IPS DF 6.9 (cell line): Measurements from ENCODE around the gene TBCC.
A peak's percentile ranks its signal among the peaks of the same experiment; 100 is the strongest.
"Not testable (repeated sequence)": the region's sequence is repeated elsewhere in the genome, so short reads cannot be mapped to it uniquely, and the experiment has no call there.

Experiments used
- DNase-seq: peaks from one replicate; pipeline ENCODE4 v3.0.0-alpha.2; 2013; ENCODE audit warnings: low read depth, low spot score
- H3K27ac ChIP-seq: one replicate; pipeline ENCODE4 v1.5.1; 2013; ENCODE audit warnings: low read length, control low read depth
- H3K27me3 ChIP-seq: 2 replicates; pipeline ENCODE4 v1.6.1; 2013; ENCODE audit warnings: mild to moderate bottlenecking, low read length; ENCODE audit not compliant: control insufficient read depth, insufficient read depth
- H3K36me3 ChIP-seq: 2 replicates; pipeline ENCODE4 v1.6.1; 2013; ENCODE audit warnings: low read length; ENCODE audit not compliant: control insufficient read depth, insufficient read depth
- H3K4me1 ChIP-seq: 2 replicates; pipeline ENCODE4 v1.6.1; 2013; ENCODE audit warnings: low read length; ENCODE audit not compliant: control insufficient read depth, insufficient read depth
- H3K4me3 ChIP-seq: 2 replicates; pipeline ENCODE4 v1.5.1; 2013; ENCODE audit warnings: mild to moderate bottlenecking, low read length
- H3K9me3 ChIP-seq: 2 replicates; pipeline ENCODE4 v1.6.1; 2013; ENCODE audit warnings: low read length, inconsistent platforms; ENCODE audit not compliant: control insufficient read depth, insufficient read depth
- WGBS: extraction: QIAGEN DNeasy Blood & Tissue Kit; methylation state at CpG from one replicate; pipeline ENCODE4 v1.1.7; 2013; ENCODE audit warnings: mixed read lengths, missing lambda C conversion rate; ENCODE audit not compliant: insufficient read length, insufficient coverage; 5-methylcytosine and 5-hydroxymethylcytosine counted together

Gene TBCC

DNA sequence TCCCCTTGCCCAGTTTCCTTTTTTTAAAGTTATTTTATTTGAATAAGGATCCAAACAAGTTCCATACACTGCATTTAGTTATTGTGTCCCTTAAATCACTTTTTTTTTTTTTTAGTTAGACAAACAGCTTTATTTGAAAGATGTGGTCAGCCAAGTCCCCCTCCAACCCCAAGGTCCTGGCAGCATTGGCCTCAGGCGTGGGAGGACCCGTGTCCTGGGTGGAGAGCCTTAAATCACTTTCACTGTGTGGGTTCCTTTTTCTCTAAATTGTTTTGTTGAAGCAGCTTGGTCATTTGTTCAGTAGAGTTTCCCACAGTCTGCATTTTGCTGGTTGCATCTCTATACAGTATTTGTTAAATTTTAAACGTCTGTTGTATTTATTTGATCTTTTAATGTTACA is 5.2 kb upstream of the TBCC start:
- Histone ChIP-seq H3K4me3 (no peak overlapping the region), H3K36me3 (no peaks in the 10 kb centered on the region)
- no CpG with 5 or more reads among the region's 3 CpGs for whole genome bisulfite sequencing

DNA sequence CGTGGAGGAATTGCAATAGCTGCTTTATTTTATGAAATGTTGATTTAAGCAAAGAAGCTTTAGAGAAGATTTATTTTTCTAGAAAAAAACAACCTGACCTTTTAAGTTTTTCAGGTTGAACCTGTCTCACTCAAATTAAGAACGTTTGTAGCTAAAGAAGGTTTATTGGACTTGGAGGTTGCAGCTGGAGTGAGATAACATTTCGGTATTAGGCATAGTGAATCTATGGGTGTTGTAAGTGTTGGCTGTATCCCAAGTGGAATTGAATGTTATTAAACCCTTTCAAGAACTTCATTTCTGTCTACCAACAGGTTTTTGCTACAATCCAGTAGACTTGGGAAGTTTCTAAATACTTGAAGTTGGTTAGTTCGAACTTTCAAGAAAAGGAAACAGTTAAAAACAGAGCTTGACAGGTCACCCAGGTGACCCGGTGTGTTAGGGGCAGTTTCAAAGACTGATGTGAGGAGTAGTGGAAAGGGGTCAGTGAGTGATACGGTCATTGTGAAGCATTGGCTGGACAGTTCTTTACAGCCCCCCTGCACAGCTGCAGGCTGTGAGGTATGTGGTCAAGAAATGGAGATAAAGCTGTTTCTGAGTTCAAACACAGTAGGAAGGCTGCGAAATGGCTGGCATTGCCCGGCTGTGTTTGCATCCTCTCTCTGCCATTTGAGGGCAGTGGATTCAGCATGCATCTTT is 2.4 kb upstream of the TBCC start:
- DNase-seq: no peak
- Histone ChIP-seq H3K27ac (no peak overlapping the region), H3K36me3 (no peaks in the 10 kb centered on the region), H3K27me3 (no peaks in the 10 kb centered on the region), H3K4me3 (no peak overlapping the region), H3K4me1 (no peaks in the 10 kb centered on the region), H3K9me3 (no peaks in the 10 kb centered on the region)
- WGBS: no CpG with 5 or more reads among the region's 8 CpGs

More for the DNA sequence above, 5.2 kb upstream of the TBCC start:
- Histone ChIP-seq H3K27me3 (no peaks in the 10 kb centered on the region), H3K4me1 (no peaks in the 10 kb centered on the region), H3K27ac (no peak overlapping the region), H3K9me3 (no peaks in the 10 kb centered on the region)
- no peak for DNase-seq

DNA sequence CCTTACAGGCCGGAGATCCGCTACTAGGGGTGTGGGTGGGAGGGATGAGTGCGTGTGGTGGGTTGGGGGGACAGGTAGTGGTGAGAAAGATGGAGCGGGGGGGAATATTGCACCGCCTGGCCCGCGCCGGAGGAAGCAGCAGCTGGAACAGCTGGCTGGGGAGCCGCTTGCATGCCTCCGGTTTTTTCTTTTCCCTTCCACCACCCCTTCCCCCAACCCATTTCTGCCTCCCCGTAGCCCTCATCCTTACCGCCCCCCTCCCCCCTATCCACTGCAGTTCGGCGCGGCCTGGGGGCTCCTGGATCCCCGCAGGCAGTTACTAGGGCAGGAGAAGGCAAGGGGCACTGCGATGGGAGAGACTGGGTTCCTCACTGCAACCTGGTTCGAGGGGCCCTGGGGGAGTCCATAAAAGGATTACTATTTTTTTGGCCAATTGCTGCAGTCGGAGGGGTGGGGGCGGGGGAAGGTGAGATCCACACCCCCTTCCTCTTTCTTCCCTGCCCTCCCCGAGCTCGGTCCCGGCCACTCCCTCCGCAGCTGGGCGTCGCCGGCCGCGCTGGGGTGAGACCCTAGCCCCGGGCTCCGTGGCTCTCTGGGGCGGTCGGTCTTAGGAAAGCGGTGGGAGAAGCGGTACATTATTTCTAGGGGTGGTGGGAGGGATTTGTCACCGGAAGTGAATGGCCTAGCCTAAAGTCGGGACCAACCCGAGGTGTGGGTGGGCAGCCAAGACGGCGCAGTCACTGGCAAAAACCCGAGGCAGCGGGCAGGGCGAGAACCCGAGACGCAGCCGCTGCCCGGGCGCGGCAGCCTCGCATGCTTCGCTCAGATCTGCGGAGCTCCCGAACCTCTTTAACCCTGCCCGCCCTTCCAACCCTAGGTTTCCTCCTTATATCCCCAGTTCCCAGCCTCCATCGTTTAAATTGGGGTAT is 824 bp upstream of the TBCC start:
- no peaks in the 10 kb centered on the region for H3K36me3 ChIP-seq
- H3K27ac ChIP-seq: peak overlapping the region; percentile 31
- H3K4me3 ChIP-seq: peak overlapping the region; percentile 78; the same call in 1 of the 2 replicates
- peak; percentile 78 for DNase-seq
- no peaks in the 10 kb centered on the region for H3K27me3 ChIP-seq
- WGBS: no CpG with 5 or more reads among the region's 55 CpGs
- H3K9me3 ChIP-seq: no peaks in the 10 kb centered on the region
- H3K4me1 ChIP-seq: no peaks in the 10 kb centered on the region

DNA sequence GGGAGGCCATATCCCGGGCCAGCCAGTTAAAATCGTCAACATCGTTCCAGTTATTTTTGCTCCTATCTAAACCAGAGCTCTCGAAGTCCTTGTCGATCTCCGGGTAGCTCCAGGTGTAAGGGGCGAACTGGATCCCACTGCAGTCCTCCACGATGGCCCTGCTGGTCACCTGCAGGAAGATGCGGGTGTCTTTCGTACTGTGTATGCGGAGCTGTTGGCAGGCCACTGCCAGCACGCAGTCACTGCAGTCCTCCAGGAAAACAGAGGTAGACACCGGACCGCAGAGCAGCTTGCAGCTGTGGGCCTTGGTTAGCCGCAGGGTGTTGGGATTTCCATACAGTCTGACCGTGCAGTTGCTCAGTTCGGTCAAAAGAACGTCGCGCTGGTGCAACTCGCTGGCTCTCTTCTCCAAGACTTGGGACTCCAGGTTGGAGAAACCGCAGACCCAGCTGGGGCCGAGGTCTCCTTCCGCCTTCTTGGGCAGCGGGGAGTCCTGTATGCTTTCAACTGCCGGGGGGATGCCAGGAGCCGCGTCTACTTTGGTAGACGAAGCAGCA is 742 bp downstream of the TBCC start:
- H3K4me1 ChIP-seq: no peaks in the 10 kb centered on the region
- H3K27me3 ChIP-seq: no peaks in the 10 kb centered on the region
- WGBS: no CpG with 5 or more reads among the region's 29 CpGs
- no peak for DNase-seq
- no peaks in the 10 kb centered on the region for H3K36me3 ChIP-seq
- no peak overlapping the region for H3K27ac ChIP-seq
- H3K4me3 ChIP-seq: peak overlapping the region; percentile 76
- H3K9me3 ChIP-seq: no peaks in the 10 kb centered on the region

DNA sequence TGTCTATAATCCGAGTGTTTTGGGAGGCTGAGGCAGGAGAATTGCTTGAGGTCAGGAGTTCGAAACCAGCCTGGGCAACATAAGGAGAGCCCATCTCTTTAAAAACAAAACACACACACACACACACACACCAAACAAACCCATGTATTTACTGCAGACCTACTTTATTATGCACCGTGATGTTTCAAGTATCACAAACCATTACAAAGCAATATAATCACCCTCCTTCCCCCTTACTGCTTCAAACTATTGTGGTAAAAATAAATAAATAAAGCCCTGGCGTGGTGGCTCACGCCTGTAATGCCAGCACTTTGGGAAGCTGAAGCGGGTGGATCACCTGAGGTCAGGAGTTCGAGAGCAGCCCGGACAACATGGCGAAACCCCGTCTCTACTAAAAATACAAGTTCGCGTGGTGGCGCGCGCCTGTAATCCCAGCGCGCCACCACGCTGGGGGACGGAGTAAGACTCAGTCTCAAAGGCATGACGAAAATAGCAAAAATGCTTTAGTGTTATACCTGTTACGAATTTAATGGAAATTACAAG is 1.5 kb downstream of the TBCC start:
- WGBS: no CpG with 5 or more reads among the region's 21 CpGs
- no peaks in the 10 kb centered on the region for H3K36me3 ChIP-seq
- no peaks in the 10 kb centered on the region for H3K4me1 ChIP-seq
- no peaks in the 10 kb centered on the region for H3K9me3 ChIP-seq
- H3K27me3 ChIP-seq: no peaks in the 10 kb centered on the region
- H3K27ac ChIP-seq: no peak overlapping the region
- H3K4me3 ChIP-seq: peak overlapping the region; percentile 76; the same call in 1 of the 2 replicates
- DNase-seq: no peak

DNA sequence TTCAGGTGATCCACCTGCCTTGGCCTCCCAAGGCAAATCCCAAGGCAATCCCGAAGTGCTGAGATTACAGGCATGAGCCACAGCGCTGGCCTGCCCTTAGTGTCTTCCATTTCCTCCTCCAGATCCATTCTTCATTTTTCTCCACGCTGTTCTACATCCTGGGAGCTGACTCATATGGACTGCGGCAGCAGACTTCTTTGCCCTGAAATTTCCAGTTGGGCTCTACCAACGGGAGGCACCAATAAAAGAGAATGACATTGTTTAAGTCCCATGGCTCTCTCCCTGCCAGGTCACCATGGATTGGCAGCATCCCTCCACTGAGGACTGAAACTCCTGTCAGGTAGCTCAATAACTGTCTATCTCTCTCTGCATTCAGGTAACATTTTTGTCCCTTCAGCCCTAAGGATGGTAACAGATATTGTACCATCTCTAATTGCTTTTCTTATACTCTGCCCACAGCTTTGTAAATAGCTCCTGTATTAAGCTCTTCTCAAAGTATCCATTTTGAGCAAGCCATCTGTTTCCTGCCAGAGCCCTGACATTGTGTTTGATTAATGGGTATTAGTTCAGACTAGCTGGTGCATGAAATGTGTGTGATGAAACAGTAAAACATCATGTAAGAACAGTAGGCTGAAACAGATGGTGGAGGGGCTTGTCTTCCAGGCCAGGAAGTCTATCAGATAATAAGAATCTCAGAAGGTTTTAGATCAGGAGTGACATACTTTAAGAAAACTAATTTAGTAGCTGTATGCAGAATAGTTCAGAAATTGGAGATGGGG is 3.6 kb downstream of the TBCC start:
- H3K4me3 ChIP-seq: no peak overlapping the region
- DNase-seq: no peak

DNA sequence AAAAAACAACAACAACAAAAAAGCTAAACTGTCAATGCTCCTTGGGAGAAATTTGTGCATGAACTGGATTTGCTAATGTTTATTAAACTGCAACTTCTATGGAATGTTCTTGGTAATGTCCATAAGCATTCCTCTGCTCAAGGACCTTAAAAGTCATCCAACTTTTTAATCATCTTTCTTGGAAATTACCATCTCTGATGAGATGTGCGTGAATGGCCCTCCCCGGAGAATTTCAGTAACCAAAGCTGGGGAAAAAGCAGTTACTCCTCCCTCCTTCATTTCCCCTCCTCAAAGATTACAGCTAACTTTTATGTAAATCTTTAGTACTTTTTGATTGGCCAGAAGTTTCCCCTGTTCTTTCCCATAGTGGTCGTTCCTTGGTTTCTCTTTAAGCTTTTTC is 5.2 kb downstream of the TBCC start:
- Histone ChIP-seq H3K4me1 (no peaks in the 10 kb centered on the region), H3K36me3 (no peaks in the 10 kb centered on the region), H3K27me3 (no peaks in the 10 kb centered on the region), H3K27ac (no peak overlapping the region), H3K9me3 (no peaks in the 10 kb centered on the region), H3K4me3 (no peak overlapping the region)
- DNase-seq: no peak
- WGBS: no CpG with 5 or more reads among the region's 3 CpGs

More for the DNA sequence above, 3.6 kb downstream of the TBCC start:
- H3K27ac ChIP-seq: no peak overlapping the region
- H3K36me3 ChIP-seq: no peaks in the 10 kb centered on the region
- WGBS: no CpG with 5 or more reads among the region's 5 CpGs
- no peaks in the 10 kb centered on the region for H3K27me3 ChIP-seq
- no peaks in the 10 kb centered on the region for H3K9me3 ChIP-seq
- no peaks in the 10 kb centered on the region for H3K4me1 ChIP-seq

DNA sequence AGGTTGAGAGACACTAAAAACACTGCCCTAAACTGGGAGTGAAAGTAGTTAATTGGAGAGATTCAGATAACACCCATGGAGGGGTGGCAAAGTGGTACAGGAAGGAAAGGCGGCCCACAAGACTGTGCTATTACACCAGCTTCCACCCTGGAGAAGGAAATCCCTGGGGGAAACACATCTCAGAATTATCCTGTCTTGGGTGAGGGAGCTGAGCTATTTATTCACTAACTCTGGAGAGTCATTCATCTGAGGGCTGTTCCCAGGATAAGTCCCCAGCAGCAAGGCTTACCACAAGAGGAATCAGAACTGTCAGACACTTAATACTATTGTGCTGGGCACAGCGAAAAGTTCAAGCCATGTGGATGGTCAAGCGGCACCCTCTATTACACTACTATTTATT is 9.9 kb downstream of the TBCC start:
- Histone ChIP-seq H3K36me3 (no peaks in the 10 kb centered on the region), H3K27ac (no peak overlapping the region)
- WGBS: no CpG with 5 or more reads among the region's 3 CpGs

DNA sequence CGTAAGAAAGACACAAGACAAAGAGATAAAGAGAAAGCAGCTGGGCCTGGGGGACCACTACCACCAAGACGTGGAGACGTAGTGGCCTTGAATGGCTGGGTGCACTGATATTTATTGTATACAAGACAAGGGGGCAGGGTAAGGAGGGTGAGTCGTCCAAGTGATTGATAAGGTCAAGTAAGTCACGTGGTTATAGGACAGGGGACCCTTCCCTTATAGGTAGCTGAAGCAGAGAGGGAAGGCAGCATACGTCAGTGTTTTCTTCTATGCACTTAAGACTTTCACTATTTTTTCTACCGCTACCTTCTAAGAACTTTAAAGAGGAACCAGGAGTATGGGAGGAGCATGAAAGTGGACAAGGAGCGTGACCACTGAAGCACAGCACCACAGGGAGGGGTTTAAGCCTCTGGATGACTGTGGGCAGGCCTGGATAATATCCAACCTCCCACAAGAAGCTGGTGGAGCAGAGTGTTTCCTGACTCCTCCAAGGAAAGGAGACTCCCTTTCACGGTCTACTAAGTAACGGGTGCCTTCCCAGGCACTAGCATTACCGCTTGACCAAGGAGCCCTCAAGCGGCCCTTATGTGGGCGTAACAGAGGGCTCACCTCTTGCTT is 11.9 kb downstream of the TBCC start:
- H3K4me3 ChIP-seq, H3K36me3 ChIP-seq, H3K27ac ChIP-seq, H3K4me1 ChIP-seq, DNase-seq, H3K9me3 ChIP-seq, H3K27me3 ChIP-seq: not testable (repeated sequence)
- no CpG with 5 or more reads among the region's 13 CpGs for WGBS

More for the DNA sequence above, 9.9 kb downstream of the TBCC start:
- H3K4me1 ChIP-seq: no peaks in the 10 kb centered on the region
- no peak overlapping the region for H3K4me3 ChIP-seq
- no peak for DNase-seq
- no peaks in the 10 kb centered on the region for H3K9me3 ChIP-seq
- H3K27me3 ChIP-seq: no peaks in the 10 kb centered on the region
